ENCODE results near the gene GRIK2. TPM values are rescaled to one million over a fixed set of nuclear protein-coding genes. Genes with fewer than 3 reads are reported as not detected.

GRIK2 gene
- total RNA-seq, 1 experiment from 2014 or later: 0.70 TPM

- H3K79me2 ChIP-seq (ENCODE audit: insufficient read depth, low read length): no peaks in the 10 kb centered on the region
- WGBS (ENCODE audit: extremely low coverage, insufficient read length, low lambda C conversion rate): no CpG with 5 or more reads among the region's 3 CpGs
- H3K9ac ChIP-seq (ENCODE audit: extremely low read depth, insufficient read length, low read length): no peak overlapping the region
These were observed 630.6 kb downstream of the GRIK2 start for GRCh38 chr6:102023977-102024657.

More at GRCh38 chr6:102023977-102024657, 630.6 kb downstream of the GRIK2 start:
- H3K27me3 ChIP-seq (ENCODE audit: insufficient read depth, low read length): no peaks in the 10 kb centered on the region
- no peak overlapping the region for H2AK5ac ChIP-seq (ENCODE audit: insufficient read length, low read length)
- H3K27ac ChIP-seq (ENCODE audit: insufficient read length, low read depth, low read length): no peak overlapping the region
- Mint-ChIP-seq H3K9me3 (no peaks in the 10 kb centered on the region), H3K27ac (no peak overlapping the region; a peak in 2 of 7 replicates), H3K4me1 (no peaks in the 10 kb centered on the region), H3K4me3 (no peak overlapping the region), H3K36me3 (ENCODE audit: insufficient read depth in 1 of 3, low read depth in 3 of 3) (no peaks in the 10 kb centered on the region), H3K27me3 (ENCODE audit: low read depth) (no peaks in the 10 kb centered on the region)
- H3K18ac ChIP-seq (ENCODE audit: insufficient read length, low read depth, low read length): no peak overlapping the region
- no peaks in the 10 kb centered on the region for H4K20me1 ChIP-seq (ENCODE audit: control insufficient read depth, insufficient read depth, insufficient read length)
- H2BK12ac ChIP-seq (ENCODE audit: insufficient read length, low read depth, low read length): no peak overlapping the region
- H4K5ac ChIP-seq (ENCODE audit: insufficient read length, low read depth, low read length): no peak overlapping the region
- no peak overlapping the region for H3K4ac ChIP-seq (ENCODE audit: low read depth, low read length)
- H3K4me2 ChIP-seq (ENCODE audit: insufficient read depth, insufficient read length, low read length): no peak overlapping the region
- no peak overlapping the region for H2AFZ ChIP-seq (ENCODE audit: low read length)
- H4K8ac ChIP-seq (replicated peaks; ENCODE audit: insufficient read length, low read depth, low read length): no peak overlapping the region
- no peak overlapping the region for H3K14ac ChIP-seq (ENCODE audit: insufficient read depth, low read length)
- TF ChIP-seq CTCF (conservative IDR thresholded peaks at IDR 0.05): no peak
- no peak overlapping the region for H3K56ac ChIP-seq (ENCODE audit: insufficient read length, low read depth, low read length)
- no peaks in the 10 kb centered on the region for H3K79me1 ChIP-seq (ENCODE audit: insufficient read depth, low read depth, low read length, poor library complexity, severe bottlenecking)
- H2BK15ac ChIP-seq (ENCODE audit: low read depth, low read length): no peak overlapping the region
- no peak overlapping the region for H2BK20ac ChIP-seq (ENCODE audit: low read depth, low read length, poor library complexity, severe bottlenecking)
- H3T11ph ChIP-seq (ENCODE audit: low read length): no peak overlapping the region
- no peak overlapping the region for H2BK5ac ChIP-seq (ENCODE audit: insufficient read length, low read length)
- no peak overlapping the region for H3K23ac ChIP-seq (ENCODE audit: insufficient read length, low read depth, low read length)
- no peaks in the 10 kb centered on the region for H3K9me3 ChIP-seq (ENCODE audit: control insufficient read depth, low read depth, low read length)
- H3K23me2 ChIP-seq (ENCODE audit: insufficient read length, low read depth, low read length, poor library complexity, severe bottlenecking): no peaks in the 10 kb centered on the region
- no peak overlapping the region for H4K91ac ChIP-seq (ENCODE audit: insufficient read length, low read depth, low read length)
- no peak for DNase-seq
- H2BK120ac ChIP-seq (ENCODE audit: low read depth, low read length, poor library complexity, severe bottlenecking): no peak overlapping the region
- no peaks in the 10 kb centered on the region; the same call in 1 of the 2 replicates for H3K4me1 ChIP-seq (ENCODE audit: insufficient read depth, low read length)

Data from H9 (cell line).